Astrocyte (in vitro differentiated cells and primary cell): ENCODE data around the gene TMEM178B. TPM values are rescaled to one million over a fixed set of nuclear protein-coding genes. Genes with fewer than 3 reads are reported as not detected.

Experiments
- DNase-seq: peaks from one replicate; pipeline ENCODE4 v3.0.0-alpha.2; 2010; ENCODE audit warnings: low read depth
- FAIRE-seq: peaks from 2 replicates; lab custom pipeline; 2011; peaks lifted over from hg19 to GRCh38; lab: Jason Lieb, UNC
- H2AFZ ChIP-seq: 2 replicates; pipeline ENCODE4 v1.6.0; 2012; ENCODE audit warnings: low read depth, low read length, inconsistent platforms
- H3K27ac ChIP-seq: 2 replicates; pipeline ENCODE4 v1.5.1; 2011; ENCODE audit warnings: low read depth, low read length, inconsistent platforms
- H3K27me3 ChIP-seq: 2 replicates; pipeline ENCODE4 v1.6.0; 2011; ENCODE audit warnings: low read length, inconsistent platforms; ENCODE audit not compliant: insufficient read depth
- H3K36me3 ChIP-seq: 2 replicates; pipeline ENCODE4 v1.5.1; 2011; ENCODE audit warnings: low read length, inconsistent platforms; ENCODE audit not compliant: insufficient read depth
- H3K4me1 ChIP-seq: 2 replicates; pipeline ENCODE4 v1.5.1; 2011; ENCODE audit warnings: low read length, inconsistent platforms; ENCODE audit not compliant: insufficient read depth
- H3K4me2 ChIP-seq: 2 replicates; pipeline ENCODE4 v1.6.0; 2012; ENCODE audit warnings: low read length, inconsistent platforms
- H3K4me3 ChIP-seq: 2 replicates; pipeline ENCODE4 v1.5.1; 2011; ENCODE audit warnings: low read depth, mild to moderate bottlenecking, low read length, inconsistent platforms; ENCODE audit not compliant: insufficient read depth
- H3K79me2 ChIP-seq: 2 replicates; pipeline ENCODE4 v1.6.0; 2012; ENCODE audit warnings: mild to moderate bottlenecking, low read length, inconsistent platforms; ENCODE audit not compliant: insufficient read depth
- H3K9ac ChIP-seq: 2 replicates; pipeline ENCODE4 v1.6.0; 2012; ENCODE audit warnings: mild to moderate bottlenecking, low read length, inconsistent platforms
- H3K9me3 ChIP-seq: 2 replicates; pipeline ENCODE4 v1.5.1; 2012; ENCODE audit warnings: low read depth, mild to moderate bottlenecking, low read length, inconsistent platforms; ENCODE audit not compliant: insufficient read depth
- H4K20me1 ChIP-seq: 2 replicates; pipeline ENCODE4 v1.6.0; 2012; ENCODE audit warnings: low read length, inconsistent platforms; ENCODE audit not compliant: insufficient read depth
- H3K27ac Mint-ChIP-seq: one replicate; pipeline ENCODE4 v1.8.0; 2021; ENCODE audit warnings: mild to moderate bottlenecking, mixed read lengths; ENCODE audit not compliant: unreplicated experiment
- H3K27me3 Mint-ChIP-seq: one replicate; pipeline ENCODE4 v1.8.0; 2021; ENCODE audit warnings: low read depth, mixed read lengths; ENCODE audit not compliant: unreplicated experiment
- H3K36me3 Mint-ChIP-seq: one replicate; pipeline ENCODE4 v1.8.0; 2021; ENCODE audit warnings: low read depth, mixed read lengths; ENCODE audit not compliant: unreplicated experiment
- H3K4me1 Mint-ChIP-seq: one replicate; pipeline ENCODE4 v1.8.0; 2021; ENCODE audit warnings: low read depth, mixed read lengths; ENCODE audit not compliant: unreplicated experiment
- H3K4me3 Mint-ChIP-seq: one replicate; pipeline ENCODE4 v1.8.0; 2021; ENCODE audit warnings: mild to moderate bottlenecking, moderate library complexity, mixed read lengths; ENCODE audit not compliant: unreplicated experiment
- H3K9me3 Mint-ChIP-seq: one replicate; pipeline ENCODE4 v1.8.0; 2021; ENCODE audit warnings: mild to moderate bottlenecking, mixed read lengths; ENCODE audit not compliant: unreplicated experiment
- CTCF ChIP-seq: IDR thresholded peaks from 2 replicates; pipeline ENCODE4 v1.5.1; 2011; ENCODE audit warnings: low read depth, mild to moderate bottlenecking, inconsistent platforms, low read length, moderate library complexity; ENCODE audit not compliant: insufficient read depth
- EZH2 ChIP-seq: IDR thresholded peaks from 2 replicates; pipeline ENCODE4 v1.6.1; 2012; ENCODE audit warnings: mild to moderate bottlenecking, low read length, inconsistent platforms; ENCODE audit not compliant: insufficient read depth
- total RNA-seq: library from RNA; stranded (reverse); gene quantifications from 2 replicates; pipeline ENCODE4 v1.2.1, GENCODE V29; 2021

TMEM178B gene
- total RNA-seq, 1 donor from 2014 or later = 3.9 TPM

DNA sequence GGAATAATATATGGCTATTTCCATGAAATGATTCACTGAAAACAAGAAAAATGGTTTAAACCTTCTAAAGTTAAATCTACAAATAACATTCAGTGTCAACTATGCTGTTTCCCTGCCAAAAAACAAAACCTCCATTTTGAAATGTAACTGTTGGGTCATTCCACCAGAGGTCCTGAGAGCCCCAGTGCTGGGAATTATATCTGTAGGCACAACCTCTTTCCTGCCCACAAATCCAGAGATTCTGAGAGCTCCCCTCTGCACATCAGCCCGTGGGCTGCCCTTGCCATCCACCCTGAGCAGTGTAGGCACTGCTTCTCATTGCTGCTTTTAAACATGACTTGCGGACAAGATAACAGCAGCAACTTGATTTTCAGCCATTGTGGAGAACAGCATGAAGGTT is 198.6 kb downstream of the TMEM178B start:
- no peaks in the 10 kb centered on the region for H3K27me3 Mint-ChIP-seq
- Histone ChIP-seq H3K79me2 (no peaks in the 10 kb centered on the region), H3K27me3 (no peaks in the 10 kb centered on the region), H3K9ac (no peak overlapping the region), H3K4me3 (no peak overlapping the region), H3K36me3 (no peaks in the 10 kb centered on the region), H4K20me1 (no peaks in the 10 kb centered on the region), H2AFZ (no peak overlapping the region), H3K9me3 (no peaks in the 10 kb centered on the region), H3K27ac (no peak overlapping the region), H3K4me2 (no peak overlapping the region), H3K4me1 (no peaks in the 10 kb centered on the region)
- H3K27ac Mint-ChIP-seq = no peak overlapping the region
- no peak overlapping the region for H3K4me3 Mint-ChIP-seq
- TF ChIP-seq EZH2 (no peak), CTCF (no peak)
- FAIRE-seq = no peak
- DNase-seq = no peak
- no peaks in the 10 kb centered on the region for H3K36me3 Mint-ChIP-seq
- H3K9me3 Mint-ChIP-seq = no peaks in the 10 kb centered on the region
- peaks cover 4% of the 10 kb centered on the region for H3K4me1 Mint-ChIP-seq

DNA sequence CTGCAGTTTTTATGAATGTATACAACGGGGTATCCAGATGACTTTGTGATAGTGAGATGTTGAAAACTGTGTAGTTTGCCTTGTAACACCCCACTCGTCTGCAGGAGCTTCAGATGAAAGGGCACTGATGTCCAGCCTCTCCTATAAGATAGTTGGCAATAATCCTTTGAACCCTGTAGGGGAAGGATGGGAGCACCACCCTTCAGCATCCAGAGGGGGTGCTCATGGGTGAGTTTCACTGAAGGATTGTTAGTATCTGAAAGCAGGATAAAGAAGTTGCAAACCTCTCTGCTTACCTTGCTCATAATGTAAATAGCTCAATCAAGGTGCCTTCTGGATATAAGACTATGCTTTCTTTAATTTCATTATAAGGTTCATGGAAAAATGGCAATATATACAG is 201.5 kb downstream of the TMEM178B start:
- H3K27ac ChIP-seq = no peak overlapping the region
- no peak overlapping the region for H2AFZ ChIP-seq
- Mint-ChIP-seq H3K4me3 (no peak overlapping the region), H3K4me1 (peaks cover 4% of the 10 kb centered on the region), H3K27me3 (no peaks in the 10 kb centered on the region), H3K36me3 (no peaks in the 10 kb centered on the region), H3K27ac (no peak overlapping the region), H3K9me3 (no peaks in the 10 kb centered on the region)
- TF ChIP-seq EZH2 (no peak), CTCF (no peak)
- H3K27me3 ChIP-seq = no peaks in the 10 kb centered on the region
- no peak overlapping the region for H3K4me2 ChIP-seq
- H3K9ac ChIP-seq = no peak overlapping the region
- H3K36me3 ChIP-seq = no peaks in the 10 kb centered on the region
- H3K79me2 ChIP-seq = no peaks in the 10 kb centered on the region
- H3K4me1 ChIP-seq = no peaks in the 10 kb centered on the region
- H4K20me1 ChIP-seq = no peaks in the 10 kb centered on the region
- no peaks in the 10 kb centered on the region for H3K9me3 ChIP-seq
- FAIRE-seq (no peak), DNase-seq (no peak)
- no peak overlapping the region for H3K4me3 ChIP-seq

- no peak overlapping the region for H3K9ac ChIP-seq
- H2AFZ ChIP-seq = no peak overlapping the region
- H3K27me3 ChIP-seq = no peaks in the 10 kb centered on the region
- H3K27ac ChIP-seq = no peak overlapping the region
- H3K4me3 ChIP-seq = no peak overlapping the region
- FAIRE-seq (no peak), DNase-seq (no peak)
- H3K4me1 ChIP-seq = no peaks in the 10 kb centered on the region
- H3K79me2 ChIP-seq = no peaks in the 10 kb centered on the region
- no peak overlapping the region for H3K4me3 Mint-ChIP-seq
- H3K9me3 ChIP-seq = no peaks in the 10 kb centered on the region
- no peaks in the 10 kb centered on the region for H3K27me3 Mint-ChIP-seq
- no peaks in the 10 kb centered on the region for H3K36me3 ChIP-seq
- H3K9me3 Mint-ChIP-seq = no peaks in the 10 kb centered on the region
- no peak overlapping the region for H3K4me2 ChIP-seq
- no peaks in the 10 kb centered on the region for H3K36me3 Mint-ChIP-seq
- peaks cover 4% of the 10 kb centered on the region for H3K4me1 Mint-ChIP-seq
- no peak overlapping the region for H3K27ac Mint-ChIP-seq
- no peaks in the 10 kb centered on the region for H4K20me1 ChIP-seq
- TF ChIP-seq CTCF (no peak), EZH2 (no peak)
Measured at GRCh38 chr7:141276031-141276430, 202.2 kb downstream of the TMEM178B start.
